HUES6 (cell line): ENCODE measurements around the gene ELAPOR2.
"Not testable (repeated sequence)": the region's sequence is repeated elsewhere in the genome, so short reads cannot be mapped to it uniquely, and the experiment has no call there.

ENCODE experiments used
- H3K27ac ChIP-seq: 2 replicates; pipeline ENCODE4 v1.7.0; 2013; ENCODE audit warnings: low read depth, mild to moderate bottlenecking, low read length, inconsistent platforms
- H3K27me3 ChIP-seq: 2 replicates; pipeline ENCODE4 v1.6.1; 2013; ENCODE audit warnings: low read length; ENCODE audit not compliant: control insufficient read depth, insufficient read depth
- H3K36me3 ChIP-seq: 2 replicates; pipeline ENCODE4 v1.6.1; 2013; ENCODE audit warnings: low read length; ENCODE audit not compliant: control insufficient read depth, insufficient read depth
- H3K4me1 ChIP-seq: 2 replicates; pipeline ENCODE4 v1.6.1; 2013; ENCODE audit warnings: low read length; ENCODE audit not compliant: control insufficient read depth, insufficient read depth
- H3K4me3 ChIP-seq: 2 replicates; pipeline ENCODE4 v1.5.1; 2013; ENCODE audit warnings: low read depth, low read length
- H3K9ac ChIP-seq: one replicate; pipeline ENCODE4 v1.6.1; 2013; ENCODE audit warnings: mild to moderate bottlenecking, low read length
- H3K9me3 ChIP-seq: 2 replicates; pipeline ENCODE4 v1.6.1; 2013; ENCODE audit warnings: low read depth, low read length; ENCODE audit not compliant: control insufficient read depth, insufficient read depth

The ELAPOR2 gene

GRCh38 chr7:87059525-87060287 is at the start of gene ELAPOR2:
ELAPOR2 (minus strand) TSS chr7:87059654; CDS start chr7:87059513, 141 bp downstream.
- Histone ChIP-seq H3K27ac (no peak within 1 kb of the TSS), H3K27me3 (peaks cover 16% of the 10 kb centered on the region), H3K36me3 (no peaks in the 10 kb centered on the region), H3K4me3 (peak within 1 kb of the TSS; percentile 67), H3K4me1 (peaks cover 5% of the 10 kb centered on the region; the same call in 1 of the 2 replicates), H3K9me3 (no peaks in the 10 kb centered on the region), H3K9ac (peak within 1 kb of the TSS; percentile 54)

GRCh38 chr7:87107949-87108776 is 48.7 kb upstream of the ELAPOR2 start:
- no peaks in the 10 kb centered on the region for H3K27me3 ChIP-seq
- H3K4me1 ChIP-seq: no peaks in the 10 kb centered on the region
- H3K4me3 ChIP-seq: no peak overlapping the region
- no peak overlapping the region for H3K27ac ChIP-seq
- no peaks in the 10 kb centered on the region for H3K36me3 ChIP-seq
- no peak overlapping the region for H3K9ac ChIP-seq
- peaks cover 6% of the 10 kb centered on the region; the same call in 1 of the 2 replicates for H3K9me3 ChIP-seq

GRCh38 chr7:87106974-87107612 is 47.6 kb upstream of the ELAPOR2 start:
- Histone ChIP-seq H3K4me1 (no peaks in the 10 kb centered on the region), H3K27me3 (no peaks in the 10 kb centered on the region), H3K9me3 (peaks cover 4% of the 10 kb centered on the region; the same call in 1 of the 2 replicates), H3K4me3 (no peak overlapping the region), H3K9ac (no peak overlapping the region), H3K36me3 (no peaks in the 10 kb centered on the region), H3K27ac (no peak overlapping the region)

GRCh38 chr7:87105401-87105800 is 45.9 kb upstream of the ELAPOR2 start:
- peaks cover 4% of the 10 kb centered on the region; the same call in 1 of the 2 replicates for H3K9me3 ChIP-seq
- no peaks in the 10 kb centered on the region for H3K27me3 ChIP-seq
- no peak overlapping the region for H3K9ac ChIP-seq
- H3K36me3 ChIP-seq: no peaks in the 10 kb centered on the region
- H3K4me3 ChIP-seq: no peak overlapping the region
- H3K27ac ChIP-seq: no peak overlapping the region
- H3K4me1 ChIP-seq: no peaks in the 10 kb centered on the region

- Histone ChIP-seq H3K36me3 (no peaks in the 10 kb centered on the region), H3K4me3 (no peak overlapping the region), H3K27me3 (no peaks in the 10 kb centered on the region), H3K9ac (no peak overlapping the region), H3K27ac (no peak overlapping the region), H3K9me3 (0 out of 2 replicates have a peak, but pooled peaks cover under 1% of the 10 kb centered on the region), H3K4me1 (no peaks in the 10 kb centered on the region)
These were observed 40.9 kb upstream of the ELAPOR2 start for GRCh38 chr7:87100326-87100725.

- H3K4me3 ChIP-seq: not testable (repeated sequence)
These were observed 37.9 kb upstream of the ELAPOR2 start for GRCh38 chr7:87097375-87097774.

GRCh38 chr7:87094322-87094721 is 34.9 kb upstream of the ELAPOR2 start:
- Histone ChIP-seq H3K27me3 (no peaks in the 10 kb centered on the region), H3K9ac (no peak overlapping the region), H3K4me3 (no peak overlapping the region), H3K27ac (no peak overlapping the region), H3K4me1 (no peaks in the 10 kb centered on the region; the same call in 1 of the 2 replicates), H3K36me3 (no peaks in the 10 kb centered on the region), H3K9me3 (0 out of 2 replicates have a peak, but pooled peaks cover 3% of the 10 kb centered on the region)

More at GRCh38 chr7:87097375-87097774, 37.9 kb upstream of the ELAPOR2 start:
- H3K9me3 ChIP-seq, H3K9ac ChIP-seq, H3K27ac ChIP-seq, H3K4me1 ChIP-seq, H3K36me3 ChIP-seq, H3K27me3 ChIP-seq: not testable (repeated sequence)

GRCh38 chr7:87092568-87093091 is 33.2 kb upstream of the ELAPOR2 start:
- H3K4me3 ChIP-seq: no peak overlapping the region
- no peak overlapping the region for H3K9ac ChIP-seq
- no peaks in the 10 kb centered on the region; the same call in 1 of the 2 replicates for H3K4me1 ChIP-seq
- no peaks in the 10 kb centered on the region for H3K27me3 ChIP-seq
- H3K9me3 ChIP-seq: 0 out of 2 replicates have a peak, but pooled peaks cover 3% of the 10 kb centered on the region
- no peak overlapping the region for H3K27ac ChIP-seq
- H3K36me3 ChIP-seq: no peaks in the 10 kb centered on the region

GRCh38 chr7:87091487-87092066 is 32.1 kb upstream of the ELAPOR2 start:
- no peaks in the 10 kb centered on the region; the same call in 1 of the 2 replicates for H3K4me1 ChIP-seq
- 0 out of 2 replicates have a peak, but pooled peaks cover 3% of the 10 kb centered on the region for H3K9me3 ChIP-seq
- H3K4me3 ChIP-seq: no peak overlapping the region
- H3K9ac ChIP-seq: no peak overlapping the region
- no peaks in the 10 kb centered on the region for H3K27me3 ChIP-seq
- no peak overlapping the region for H3K27ac ChIP-seq
- no peaks in the 10 kb centered on the region for H3K36me3 ChIP-seq

GRCh38 chr7:87083865-87084519 is 24.5 kb upstream of the ELAPOR2 start:
- H3K27me3 ChIP-seq: no peaks in the 10 kb centered on the region

More at GRCh38 chr7:87083865-87084519, 24.5 kb upstream of the ELAPOR2 start:
- no peaks in the 10 kb centered on the region for H3K9me3 ChIP-seq
- H3K27ac ChIP-seq: no peak overlapping the region
- H3K9ac ChIP-seq: no peak overlapping the region
- H3K4me3 ChIP-seq: no peak overlapping the region
- H3K36me3 ChIP-seq: no peaks in the 10 kb centered on the region
- H3K4me1 ChIP-seq: no peaks in the 10 kb centered on the region
